GM12873 (cell line): ENCODE measurements around the gene TFAP2B.

Source experiments
- TF ChIP-seq, protein P1 (sequence below): IDR thresholded peaks from 2 replicates; pipeline ENCODE4 v1.5.1; 2012; ENCODE audit warnings: low read depth, mild to moderate bottlenecking, moderate library complexity, low read length, control low read depth; ENCODE audit not compliant: insufficient read depth; ENCODE audit errors: missing control alignments

The TFAP2B gene

GRCh38 chr6:50804283-50804682, 14.4 kb upstream of the TFAP2B start:
- TF ChIP-seq, protein P1, sequence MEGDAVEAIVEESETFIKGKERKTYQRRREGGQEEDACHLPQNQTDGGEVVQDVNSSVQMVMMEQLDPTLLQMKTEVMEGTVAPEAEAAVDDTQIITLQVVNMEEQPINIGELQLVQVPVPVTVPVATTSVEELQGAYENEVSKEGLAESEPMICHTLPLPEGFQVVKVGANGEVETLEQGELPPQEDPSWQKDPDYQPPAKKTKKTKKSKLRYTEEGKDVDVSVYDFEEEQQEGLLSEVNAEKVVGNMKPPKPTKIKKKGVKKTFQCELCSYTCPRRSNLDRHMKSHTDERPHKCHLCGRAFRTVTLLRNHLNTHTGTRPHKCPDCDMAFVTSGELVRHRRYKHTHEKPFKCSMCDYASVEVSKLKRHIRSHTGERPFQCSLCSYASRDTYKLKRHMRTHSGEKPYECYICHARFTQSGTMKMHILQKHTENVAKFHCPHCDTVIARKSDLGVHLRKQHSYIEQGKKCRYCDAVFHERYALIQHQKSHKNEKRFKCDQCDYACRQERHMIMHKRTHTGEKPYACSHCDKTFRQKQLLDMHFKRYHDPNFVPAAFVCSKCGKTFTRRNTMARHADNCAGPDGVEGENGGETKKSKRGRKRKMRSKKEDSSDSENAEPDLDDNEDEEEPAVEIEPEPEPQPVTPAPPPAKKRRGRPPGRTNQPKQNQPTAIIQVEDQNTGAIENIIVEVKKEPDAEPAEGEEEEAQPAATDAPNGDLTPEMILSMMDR = no peak

DNA sequence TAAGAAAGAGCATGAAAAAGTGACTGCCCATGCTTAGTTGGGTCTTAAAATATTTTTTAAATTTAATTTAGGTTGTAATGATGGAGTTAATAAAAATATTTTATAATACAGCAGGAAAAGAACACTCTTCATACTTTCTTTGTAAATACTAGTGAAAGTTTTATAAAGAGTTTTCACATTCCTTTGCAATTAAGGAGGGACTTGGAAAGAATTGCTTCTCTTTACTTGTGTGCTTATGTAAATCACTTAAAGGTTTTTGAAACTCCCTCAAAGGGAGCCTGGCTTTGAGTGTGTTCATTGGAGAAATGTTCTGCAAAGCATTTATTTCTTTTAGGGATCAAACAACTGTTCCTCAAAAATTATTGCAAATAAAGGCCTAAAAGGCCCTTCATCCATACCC, 11.6 kb upstream of the TFAP2B start:
- TF ChIP-seq, protein P1 = no peak

- TF ChIP-seq, protein P1 = peak; percentile 27
Measured at GRCh38 chr6:50815436-50816114, 3.1 kb upstream of the TFAP2B start.

GRCh38 chr6:50816115-50816675, 2.5 kb upstream of the TFAP2B start:
- TF ChIP-seq, protein P1 = peak; percentile 69

GRCh38 chr6:50816947-50817645, 1.6 kb upstream of the TFAP2B start:
- TF ChIP-seq, protein P1 = no peak

GRCh38 chr6:50817646-50817950, 1.1 kb upstream of the TFAP2B start:
- TF ChIP-seq, protein P1 = no peak

DNA sequence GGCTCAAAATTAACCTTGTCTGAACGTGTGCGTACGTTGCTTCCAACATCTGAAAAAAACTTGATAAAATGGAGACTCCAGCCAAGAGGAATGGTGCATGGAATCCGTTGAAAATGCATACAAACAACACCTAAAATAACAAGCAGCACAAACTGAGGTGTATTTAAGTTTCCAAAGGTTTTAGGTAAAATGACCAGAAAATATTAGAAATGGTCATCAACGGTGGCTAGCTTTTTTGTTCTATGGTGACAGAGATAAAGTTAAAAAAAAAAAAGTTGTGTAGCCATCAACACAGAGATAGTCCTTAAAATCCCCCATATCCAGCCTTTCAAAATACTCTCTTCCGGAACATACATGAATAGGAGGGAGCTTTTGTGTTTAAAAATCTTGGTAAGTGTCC, 651 bp upstream of the TFAP2B start:
- TF ChIP-seq, protein P1 = no peak
